Right lobe of liver (tissue), 4 donors: ENCODE measurements around the gene HPGD.

Source experiments
- POLR2A ChIP-seq: fragments of 450-650 bp; IDR thresholded peaks from one replicate; pipeline ENCODE4 v1.6.1; 2017; ENCODE audit warnings: antibody characterized with exemption, mild to moderate bottlenecking
- TF ChIP-seq, protein P1 (sequence below), 4 donors: fragments of 200-600 bp in 3 of 4; fragments of 450-650 bp in 1 of 4; IDR thresholded peaks; one replicate each; pipeline versions ENCODE4 v1.5.1 to v1.8.0; 2016 to 2022; ENCODE audit warnings: antibody characterized with exemption in 4 of 4, mild to moderate bottlenecking in 2 of 4
- donor health status: DM: no; HTN: no; CAD: no.
- donor health status: DM: no; HTN: no; CAD: no.
- donor health status: DM: no; HTN: yes; CAD: no.

GRCh38 chr4:174485025-174485424 lies 37.3 kb downstream of the HPGD start:
- TF ChIP-seq, protein P1, sequence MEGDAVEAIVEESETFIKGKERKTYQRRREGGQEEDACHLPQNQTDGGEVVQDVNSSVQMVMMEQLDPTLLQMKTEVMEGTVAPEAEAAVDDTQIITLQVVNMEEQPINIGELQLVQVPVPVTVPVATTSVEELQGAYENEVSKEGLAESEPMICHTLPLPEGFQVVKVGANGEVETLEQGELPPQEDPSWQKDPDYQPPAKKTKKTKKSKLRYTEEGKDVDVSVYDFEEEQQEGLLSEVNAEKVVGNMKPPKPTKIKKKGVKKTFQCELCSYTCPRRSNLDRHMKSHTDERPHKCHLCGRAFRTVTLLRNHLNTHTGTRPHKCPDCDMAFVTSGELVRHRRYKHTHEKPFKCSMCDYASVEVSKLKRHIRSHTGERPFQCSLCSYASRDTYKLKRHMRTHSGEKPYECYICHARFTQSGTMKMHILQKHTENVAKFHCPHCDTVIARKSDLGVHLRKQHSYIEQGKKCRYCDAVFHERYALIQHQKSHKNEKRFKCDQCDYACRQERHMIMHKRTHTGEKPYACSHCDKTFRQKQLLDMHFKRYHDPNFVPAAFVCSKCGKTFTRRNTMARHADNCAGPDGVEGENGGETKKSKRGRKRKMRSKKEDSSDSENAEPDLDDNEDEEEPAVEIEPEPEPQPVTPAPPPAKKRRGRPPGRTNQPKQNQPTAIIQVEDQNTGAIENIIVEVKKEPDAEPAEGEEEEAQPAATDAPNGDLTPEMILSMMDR (IDR thresholded peaks at IDR 0.05), result no peak
- TF ChIP-seq POLR2A, result no peak
